ENCODE measurements around the gene HTRA3. TPM values are rescaled to one million over a fixed set of nuclear protein-coding genes. Genes with fewer than 3 reads are reported as not detected.

HTRA3 gene
- polyA plus RNA-seq, 3 donors, result 8.4 to 15.4 (median 9.6) TPM

GRCh38 chr4:8245884-8246833 lies 23.4 kb upstream of the HTRA3 start:
- no peak for DNase-seq

- DNase-seq, result no peak
Observed at GRCh38 chr4:8247047-8247930, 22.3 kb upstream of the HTRA3 start.

GRCh38 chr4:8248091-8248490 lies 21.5 kb upstream of the HTRA3 start:
- no peak for DNase-seq

GRCh38 chr4:8250227-8250626 lies 19.3 kb upstream of the HTRA3 start:
- no peak for DNase-seq

- no peak for DNase-seq
Observed at GRCh38 chr4:8250637-8251036, 18.9 kb upstream of the HTRA3 start.

DNA sequence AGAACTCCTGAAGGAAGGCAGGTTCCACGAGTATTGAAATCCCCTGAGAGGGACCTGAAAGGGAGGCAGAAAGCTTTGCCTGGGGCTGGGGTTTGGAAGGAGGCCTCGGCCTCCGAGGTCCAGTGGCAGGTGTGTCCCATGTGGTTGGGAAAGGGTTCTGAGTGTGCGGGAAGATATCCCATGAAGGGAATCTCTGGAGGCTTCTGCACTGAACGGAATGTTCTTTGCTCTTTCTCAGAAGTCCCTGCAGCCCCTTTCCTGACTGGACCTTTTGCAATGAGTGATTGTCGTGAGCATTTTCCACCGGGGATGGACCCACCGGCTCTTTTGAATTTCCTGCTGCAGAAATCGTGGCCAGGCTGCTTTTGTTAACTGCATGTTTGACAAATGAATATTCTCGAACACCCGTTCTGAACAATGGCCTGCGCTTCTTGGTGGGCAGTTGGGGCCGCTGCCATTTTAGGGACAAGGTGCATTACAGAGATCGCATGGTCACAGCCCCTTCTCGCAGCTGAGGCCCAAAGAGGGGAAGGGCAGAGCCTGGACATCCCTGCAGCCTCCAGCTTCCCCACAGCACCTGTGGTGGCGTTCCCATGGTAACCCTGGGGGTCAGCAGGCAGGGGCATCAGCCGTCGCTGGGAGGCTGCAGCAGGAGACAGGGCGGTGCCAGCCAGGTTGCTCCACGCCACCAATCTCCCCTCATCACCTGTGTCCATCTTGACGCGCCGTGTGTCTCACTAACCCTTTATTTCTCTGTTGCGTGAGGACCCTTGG lies 18.3 kb upstream of the HTRA3 start:
- DNase-seq, result no peak

- DNase-seq, result no peak
Observed at GRCh38 chr4:8252301-8253173, 17.0 kb upstream of the HTRA3 start.

DNA sequence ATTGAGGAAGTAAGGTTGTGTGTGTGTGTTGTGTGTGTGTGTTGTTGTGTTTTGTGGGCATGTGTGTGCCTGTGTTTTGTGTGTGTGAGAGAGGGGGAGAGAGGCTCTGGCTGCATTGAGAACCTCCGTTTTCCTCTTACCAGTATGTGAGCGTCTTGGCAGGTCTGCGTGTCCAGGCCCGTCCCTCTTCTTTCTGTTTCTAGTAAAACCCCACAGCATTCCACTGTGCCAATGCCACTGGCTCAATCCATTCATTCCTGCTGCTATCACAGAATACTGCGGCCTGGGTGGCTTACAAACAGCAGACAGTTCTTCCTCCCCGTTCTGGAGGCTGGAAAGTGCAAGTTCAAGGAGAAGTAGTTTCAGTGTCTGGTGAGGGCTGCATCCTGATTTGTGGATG lies 15.5 kb upstream of the HTRA3 start:
- no peak for DNase-seq

DNA sequence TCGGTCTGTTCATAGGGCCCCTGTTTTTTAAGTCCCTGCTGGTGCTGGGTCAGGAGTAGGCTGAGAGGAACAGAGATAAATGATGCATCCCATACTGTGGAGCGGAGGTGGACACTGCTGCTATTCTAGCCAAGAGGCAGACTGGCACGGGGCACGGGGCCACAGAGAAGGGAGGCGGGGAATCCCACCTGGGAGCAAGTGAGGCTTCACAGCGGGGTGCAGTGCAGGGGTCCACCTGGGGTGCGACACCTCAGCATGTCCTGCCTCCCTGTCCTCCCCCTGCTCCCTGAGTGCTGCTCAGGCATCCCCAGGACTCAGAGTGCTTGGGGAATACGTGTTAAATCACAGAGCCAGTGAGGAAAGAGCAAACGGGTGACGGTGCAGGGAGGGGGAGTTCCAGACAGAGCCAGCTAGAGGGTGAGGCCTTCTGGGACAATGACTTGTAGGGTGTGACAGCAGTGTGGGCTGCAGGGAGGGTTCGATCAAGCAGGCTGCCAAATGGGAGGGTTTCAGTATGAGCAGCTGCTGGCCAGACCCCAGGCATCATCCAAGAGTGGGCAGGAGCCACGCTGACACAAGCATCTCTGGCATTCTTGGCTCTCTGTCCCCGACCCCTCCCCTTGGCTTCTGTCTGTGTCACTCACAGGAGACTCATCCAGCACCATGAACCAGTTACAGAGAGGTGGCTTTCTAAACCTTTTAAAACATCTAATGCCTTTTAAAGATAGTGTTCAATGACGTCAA lies 13.7 kb upstream of the HTRA3 start:
- no peak for DNase-seq

GRCh38 chr4:8257854-8258253 lies 11.7 kb upstream of the HTRA3 start:
- no peak for DNase-seq

DNA sequence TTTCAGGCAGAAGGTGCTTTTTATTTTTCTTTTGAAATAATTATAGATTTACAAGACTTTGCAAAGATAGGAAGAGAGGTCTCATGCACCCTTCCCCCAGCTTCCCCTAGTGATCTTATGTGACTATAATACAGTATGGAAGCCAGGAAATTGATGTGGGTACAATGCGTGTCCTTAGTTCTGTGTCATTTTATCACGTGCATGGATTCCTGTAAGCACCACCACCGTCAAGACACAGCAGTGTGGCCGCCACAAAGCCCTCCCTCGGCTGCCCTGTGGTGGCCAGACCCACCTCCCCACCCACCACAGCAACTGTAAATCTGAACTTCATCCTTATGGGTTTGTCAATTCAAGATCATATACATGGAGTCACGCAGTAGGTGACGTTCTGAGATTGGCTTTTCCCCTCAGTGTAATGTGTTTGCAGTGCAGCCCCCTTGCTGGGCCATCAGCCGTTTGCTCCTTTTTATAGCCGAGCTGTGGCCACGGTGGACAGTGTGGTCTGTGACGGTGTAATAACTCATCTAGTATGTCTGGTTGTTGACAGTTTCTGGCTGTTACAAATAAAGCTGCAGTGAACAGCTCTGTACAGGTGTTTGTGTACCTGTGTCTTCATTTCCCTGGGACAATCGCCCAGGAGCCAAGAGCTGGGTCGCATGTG lies 10.9 kb upstream of the HTRA3 start:
- no peak for DNase-seq

DNA sequence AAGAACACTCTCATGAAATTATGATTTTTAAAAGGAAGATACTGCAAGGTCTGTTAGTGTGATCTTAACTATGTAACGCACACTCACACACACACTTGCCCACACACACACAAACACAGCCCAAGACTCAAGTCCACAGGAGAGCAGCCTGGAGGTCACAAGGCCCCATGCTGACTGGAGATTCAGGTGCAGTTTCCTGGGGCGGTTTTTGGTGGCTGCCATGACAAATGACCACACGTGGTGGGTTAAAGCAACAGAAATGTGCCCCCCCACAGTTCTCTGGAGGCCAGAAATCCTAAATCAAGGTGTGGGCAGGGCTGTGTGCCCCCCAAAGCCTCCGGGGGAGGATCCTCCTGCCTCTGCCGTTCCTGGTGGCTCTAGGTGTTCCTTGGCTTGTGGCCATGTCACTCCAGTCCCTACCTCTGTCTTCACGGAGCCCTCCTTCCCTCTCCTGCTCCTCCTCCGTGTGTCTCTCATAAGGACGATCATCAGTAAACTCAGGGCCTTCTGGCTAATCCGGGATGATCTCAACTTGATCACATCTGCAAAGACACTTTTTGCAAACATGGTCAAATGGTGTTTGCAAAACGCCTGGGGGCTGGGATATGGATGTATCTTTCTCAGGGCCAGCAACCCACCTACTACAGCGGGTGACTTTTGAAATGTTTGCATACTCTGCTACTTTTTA lies 9.7 kb upstream of the HTRA3 start:
- DNase-seq, result no peak

DNA sequence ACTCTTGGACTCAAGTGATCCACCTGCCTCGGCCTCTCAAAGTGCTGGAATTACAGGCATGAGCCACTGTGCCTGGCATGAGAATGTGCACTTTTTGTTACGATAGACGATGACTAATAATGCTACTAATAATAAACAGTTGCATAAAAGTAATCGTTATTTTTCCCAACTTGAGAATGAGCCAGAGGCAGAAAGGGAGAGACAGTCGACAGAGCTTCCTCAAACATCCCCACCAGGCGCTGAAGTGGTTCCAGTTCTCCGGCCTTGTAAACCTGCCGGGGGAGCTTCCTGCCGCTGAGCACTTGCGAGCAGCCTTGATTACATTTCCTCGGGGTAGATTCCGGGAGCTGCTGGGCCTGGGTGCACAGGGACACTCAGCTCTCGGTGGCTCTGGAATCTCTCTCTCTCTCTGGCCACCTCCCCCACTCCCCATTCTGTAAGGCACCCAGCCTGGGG lies 8.9 kb upstream of the HTRA3 start:
- DNase-seq, result no peak

DNA sequence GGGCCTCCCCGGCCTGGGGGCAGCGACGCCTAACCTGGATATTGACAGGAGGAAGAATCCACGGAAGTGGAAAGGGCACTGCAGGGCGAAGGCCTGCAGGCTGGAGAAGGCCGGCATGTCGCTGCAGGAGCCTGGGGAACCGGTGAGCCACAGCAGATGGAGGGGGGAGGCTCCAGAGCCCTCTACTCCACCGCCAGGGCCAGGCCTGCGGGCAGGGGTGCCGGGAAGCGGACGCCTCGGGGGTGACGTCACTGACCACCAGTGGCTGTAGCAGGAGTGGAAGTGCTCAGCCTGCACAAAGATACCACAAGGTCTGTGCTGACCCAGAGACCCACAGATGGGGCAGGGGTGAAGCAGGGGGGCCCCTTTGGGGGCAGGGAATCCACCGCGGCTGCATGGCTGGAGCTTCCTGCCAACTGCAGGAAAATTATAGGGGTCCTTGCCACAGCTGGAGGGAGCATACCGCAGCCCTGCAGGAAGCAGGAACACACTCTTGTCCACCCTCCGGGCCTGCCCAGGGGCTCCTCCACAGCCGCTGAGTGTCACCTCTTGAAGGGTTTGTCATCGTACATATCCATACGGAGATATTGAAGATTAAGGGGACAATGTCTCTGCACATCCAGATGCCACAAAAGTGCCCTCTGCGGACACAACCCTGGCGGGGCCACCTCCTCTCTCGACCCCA lies 7.6 kb upstream of the HTRA3 start:
- DNase-seq, result no peak

GRCh38 chr4:8262637-8263322 lies 6.8 kb upstream of the HTRA3 start:
- no peak for DNase-seq

DNA sequence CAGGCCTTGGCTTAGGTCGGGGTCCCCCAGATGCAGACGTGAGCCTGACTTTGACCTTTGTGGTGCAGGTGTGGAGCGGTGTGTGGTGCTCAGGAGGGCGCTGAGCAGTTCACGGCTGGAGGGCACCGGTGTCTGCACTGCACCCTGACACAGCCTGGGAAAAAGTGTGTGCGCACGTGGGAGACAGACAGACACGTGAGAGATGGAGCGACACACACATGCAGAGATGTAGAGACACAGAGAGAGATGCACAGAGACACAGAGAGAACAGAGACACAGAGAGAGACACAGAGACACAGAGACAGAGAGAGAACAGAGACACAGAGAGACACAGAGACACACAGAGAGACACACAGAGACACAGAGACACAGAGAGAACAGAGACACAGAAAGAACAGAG lies 6.2 kb upstream of the HTRA3 start:
- no peak for DNase-seq

GRCh38 chr4:8264106-8264505 lies 5.4 kb upstream of the HTRA3 start:
- DNase-seq, result no peak

Measured in renal pelvis (tissue), 4 donors.